ENCODE results near the gene EFNA5.

Gene EFNA5

GRCh38 chr5:107518616-107519015 lies 152.1 kb downstream of the EFNA5 start:
- H3K9ac ChIP-seq (ENCODE audit: low read depth, low read length), result no peak overlapping the region
- no peaks in the 10 kb centered on the region for H3K9me3 ChIP-seq (ENCODE audit: insufficient read depth, low read depth, low read length)
- H3K27ac ChIP-seq (ENCODE audit: low read length), result no peak overlapping the region
- H3K4me3 ChIP-seq (ENCODE audit: low read length), result no peak overlapping the region
- no peaks in the 10 kb centered on the region for H3K27me3 ChIP-seq (ENCODE audit: insufficient read depth, low read length)
- H3K4me1 ChIP-seq (ENCODE audit: insufficient read depth, low read length), result peaks cover 48% of the 10 kb centered on the region
- H3K36me3 ChIP-seq (ENCODE audit: insufficient read depth, low read depth, low read length), result no peaks in the 10 kb centered on the region

GRCh38 chr5:107518190-107518589 lies 152.5 kb downstream of the EFNA5 start:
- Histone ChIP-seq H3K27ac (ENCODE audit: low read length) (no peak overlapping the region), H3K4me3 (ENCODE audit: low read length) (no peak overlapping the region), H3K9ac (ENCODE audit: low read depth, low read length) (no peak overlapping the region), H3K36me3 (ENCODE audit: insufficient read depth, low read depth, low read length) (no peaks in the 10 kb centered on the region), H3K4me1 (ENCODE audit: insufficient read depth, low read length) (peaks cover 49% of the 10 kb centered on the region), H3K9me3 (ENCODE audit: insufficient read depth, low read depth, low read length) (no peaks in the 10 kb centered on the region), H3K27me3 (ENCODE audit: insufficient read depth, low read length) (no peaks in the 10 kb centered on the region)

GRCh38 chr5:107517185-107518033 lies 153.3 kb downstream of the EFNA5 start:
- H3K4me3 ChIP-seq (ENCODE audit: low read length), result no peak overlapping the region
- no peak overlapping the region for H3K9ac ChIP-seq (ENCODE audit: low read depth, low read length)
- no peaks in the 10 kb centered on the region for H3K36me3 ChIP-seq (ENCODE audit: insufficient read depth, low read depth, low read length)
- peaks cover 57% of the 10 kb centered on the region for H3K4me1 ChIP-seq (ENCODE audit: insufficient read depth, low read length)
- no peaks in the 10 kb centered on the region for H3K27me3 ChIP-seq (ENCODE audit: insufficient read depth, low read length)
- H3K9me3 ChIP-seq (ENCODE audit: insufficient read depth, low read depth, low read length), result no peaks in the 10 kb centered on the region
- no peak overlapping the region for H3K27ac ChIP-seq (ENCODE audit: low read length)

GRCh38 chr5:107516452-107517184 lies 154.1 kb downstream of the EFNA5 start:
- no peak overlapping the region for H3K27ac ChIP-seq (ENCODE audit: low read length)

GRCh38 chr5:107515521-107516080 lies 155.1 kb downstream of the EFNA5 start:
- Histone ChIP-seq H3K9me3 (ENCODE audit: insufficient read depth, low read depth, low read length) (no peaks in the 10 kb centered on the region), H3K9ac (ENCODE audit: low read depth, low read length) (no peak overlapping the region), H3K36me3 (ENCODE audit: insufficient read depth, low read depth, low read length) (no peaks in the 10 kb centered on the region), H3K4me3 (ENCODE audit: low read length) (no peak overlapping the region), H3K27me3 (ENCODE audit: insufficient read depth, low read length) (no peaks in the 10 kb centered on the region), H3K4me1 (ENCODE audit: insufficient read depth, low read length) (peaks cover 65% of the 10 kb centered on the region), H3K27ac (ENCODE audit: low read length) (no peak overlapping the region)

More at GRCh38 chr5:107516452-107517184, 154.1 kb downstream of the EFNA5 start:
- no peaks in the 10 kb centered on the region for H3K36me3 ChIP-seq (ENCODE audit: insufficient read depth, low read depth, low read length)
- no peak overlapping the region for H3K4me3 ChIP-seq (ENCODE audit: low read length)
- peaks cover 62% of the 10 kb centered on the region for H3K4me1 ChIP-seq (ENCODE audit: insufficient read depth, low read length)
- H3K9ac ChIP-seq (ENCODE audit: low read depth, low read length), result no peak overlapping the region
- H3K27me3 ChIP-seq (ENCODE audit: insufficient read depth, low read length), result no peaks in the 10 kb centered on the region
- no peaks in the 10 kb centered on the region for H3K9me3 ChIP-seq (ENCODE audit: insufficient read depth, low read depth, low read length)

- H3K9ac ChIP-seq (ENCODE audit: low read depth, low read length), result no peak overlapping the region
- no peaks in the 10 kb centered on the region for H3K9me3 ChIP-seq (ENCODE audit: insufficient read depth, low read depth, low read length)
- no peak overlapping the region for H3K27ac ChIP-seq (ENCODE audit: low read length)
- H3K27me3 ChIP-seq (ENCODE audit: insufficient read depth, low read length), result no peaks in the 10 kb centered on the region
- H3K36me3 ChIP-seq (ENCODE audit: insufficient read depth, low read depth, low read length), result no peaks in the 10 kb centered on the region
- peaks cover 64% of the 10 kb centered on the region for H3K4me1 ChIP-seq (ENCODE audit: insufficient read depth, low read length)
- no peak overlapping the region for H3K4me3 ChIP-seq (ENCODE audit: low read length)
Observed at GRCh38 chr5:107514305-107514704, 156.4 kb downstream of the EFNA5 start.

GRCh38 chr5:107513337-107514085 lies 157.2 kb downstream of the EFNA5 start:
- Histone ChIP-seq H3K4me3 (ENCODE audit: low read length) (no peak overlapping the region), H3K27ac (ENCODE audit: low read length) (no peak overlapping the region), H3K4me1 (ENCODE audit: insufficient read depth, low read length) (peaks cover 56% of the 10 kb centered on the region)

GRCh38 chr5:107512029-107512428 lies 158.7 kb downstream of the EFNA5 start:
- Histone ChIP-seq H3K9ac (ENCODE audit: low read depth, low read length) (no peak overlapping the region; the same call in 1 of the 2 replicates), H3K4me1 (ENCODE audit: insufficient read depth, low read length) (peaks cover 41% of the 10 kb centered on the region), H3K36me3 (ENCODE audit: insufficient read depth, low read depth, low read length) (no peaks in the 10 kb centered on the region), H3K4me3 (ENCODE audit: low read length) (no peak overlapping the region), H3K27ac (ENCODE audit: low read length) (no peak overlapping the region), H3K9me3 (ENCODE audit: insufficient read depth, low read depth, low read length) (no peaks in the 10 kb centered on the region), H3K27me3 (ENCODE audit: insufficient read depth, low read length) (no peaks in the 10 kb centered on the region)

More at GRCh38 chr5:107513337-107514085, 157.2 kb downstream of the EFNA5 start:
- Histone ChIP-seq H3K27me3 (ENCODE audit: insufficient read depth, low read length) (no peaks in the 10 kb centered on the region), H3K9me3 (ENCODE audit: insufficient read depth, low read depth, low read length) (no peaks in the 10 kb centered on the region), H3K36me3 (ENCODE audit: insufficient read depth, low read depth, low read length) (no peaks in the 10 kb centered on the region), H3K9ac (ENCODE audit: low read depth, low read length) (no peak overlapping the region)

- H3K9ac ChIP-seq (ENCODE audit: low read depth, low read length), result no peak overlapping the region
- H3K27me3 ChIP-seq (ENCODE audit: insufficient read depth, low read length), result no peaks in the 10 kb centered on the region
- no peaks in the 10 kb centered on the region for H3K36me3 ChIP-seq (ENCODE audit: insufficient read depth, low read depth, low read length)
- H3K9me3 ChIP-seq (ENCODE audit: insufficient read depth, low read depth, low read length), result no peaks in the 10 kb centered on the region
- no peak overlapping the region for H3K27ac ChIP-seq (ENCODE audit: low read length)
- no peak overlapping the region for H3K4me3 ChIP-seq (ENCODE audit: low read length)
- peaks cover 48% of the 10 kb centered on the region for H3K4me1 ChIP-seq (ENCODE audit: insufficient read depth, low read length)
Observed at GRCh38 chr5:107510125-107510524, 160.6 kb downstream of the EFNA5 start.

GRCh38 chr5:107508097-107508496 lies 162.6 kb downstream of the EFNA5 start:
- Histone ChIP-seq H3K9ac (ENCODE audit: low read depth, low read length) (no peak overlapping the region), H3K9me3 (ENCODE audit: insufficient read depth, low read depth, low read length) (no peaks in the 10 kb centered on the region), H3K27me3 (ENCODE audit: insufficient read depth, low read length) (no peaks in the 10 kb centered on the region), H3K4me1 (ENCODE audit: insufficient read depth, low read length) (peaks cover 38% of the 10 kb centered on the region), H3K4me3 (ENCODE audit: low read length) (no peak overlapping the region), H3K36me3 (ENCODE audit: insufficient read depth, low read depth, low read length) (no peaks in the 10 kb centered on the region), H3K27ac (ENCODE audit: low read length) (no peak overlapping the region)

GRCh38 chr5:107505763-107506534 lies 164.8 kb downstream of the EFNA5 start:
- H3K9ac ChIP-seq (ENCODE audit: low read depth, low read length), result no peak overlapping the region
- H3K4me1 ChIP-seq (ENCODE audit: insufficient read depth, low read length), result peaks cover 36% of the 10 kb centered on the region
- H3K36me3 ChIP-seq (ENCODE audit: insufficient read depth, low read depth, low read length), result no peaks in the 10 kb centered on the region
- no peak overlapping the region for H3K27ac ChIP-seq (ENCODE audit: low read length)
- H3K9me3 ChIP-seq (ENCODE audit: insufficient read depth, low read depth, low read length), result no peaks in the 10 kb centered on the region
- no peak overlapping the region for H3K4me3 ChIP-seq (ENCODE audit: low read length)
- no peaks in the 10 kb centered on the region for H3K27me3 ChIP-seq (ENCODE audit: insufficient read depth, low read length)

Data from iPS-20b (cell line).